HepG2 (cell line): Measurements from ENCODE around the gene DCHS2. TPM values are rescaled to one million over a fixed set of nuclear protein-coding genes. Genes with fewer than 3 reads are reported as not detected.

Experiments
- ATAC-seq: fragments of 200-7000 bp; cut with Tn5 transposase; 3 replicates; pipeline ENCODE4 v1.9.1; 2020; ENCODE audit warnings: mild to moderate bottlenecking, moderate library complexity
- BruUV-seq: library from RNA; stranded (reverse); fragments of 400-500 nt; replicated peaks from 2 replicates; lab custom pipeline; 2021; lab: Mats Ljungman, UMichigan
- CTCF ChIA-PET: fragments of 300-600 bp; formaldehyde crosslinking; extraction: SDS; loops from one replicate; lab custom pipeline; 2021; ENCODE audit warnings: low total read pairs, inconsistent platforms, low intra/inter-chr PET ratio; lab: Yijun Ruan, JAX
- POLR2A ChIA-PET: fragments of 350-600 bp; sonication (Branson Sonifier 250); formaldehyde crosslinking; loops from one replicate; lab custom pipeline; 2020; ENCODE audit warnings: antibody characterized with exemption, inconsistent platforms; lab: Yijun Ruan, JAX
- DNase-seq: peaks from one replicate; pipeline ENCODE4 v3.0.0-alpha.2; 2015; ENCODE audit warnings: low spot score
- FAIRE-seq: peaks from 3 replicates; lab custom pipeline; 2011; peaks lifted over from hg19 to GRCh38; lab: Jason Lieb, UNC
- H2AFZ ChIP-seq: one replicate; pipeline ENCODE4 v1.6.1; 2011; ENCODE audit warnings: low read length, inconsistent platforms
- H3K27ac ChIP-seq: fragments of 300-600 bp; 3 replicates; pipeline ENCODE4 v1.8.0; 2011; ENCODE audit warnings: mixed run types, mild to moderate bottlenecking, mixed read lengths, low read length, inconsistent platforms; ENCODE audit not compliant: insufficient read depth; ENCODE audit errors: extremely low read length
- H3K27me3 ChIP-seq, 2 experiments: fragments of 200-600 bp in 1 of 2; 2 replicates in 1 of 2; 3 replicates in 1 of 2; pipeline versions ENCODE4 v1.6.0 to v1.8.0; 2011; ENCODE audit warnings: low read length in 2 of 2, mild to moderate bottlenecking in 2 of 2, moderate library complexity in 2 of 2, inconsistent platforms in 1 of 2; ENCODE audit not compliant: insufficient read depth in 2 of 2, control insufficient read depth in 1 of 2
- H3K36me3 ChIP-seq, 2 experiments: fragments of 200-600 bp in 1 of 2; replicated peaks in 1 of 2; 2 replicates in 1 of 2; 3 replicates in 1 of 2; pipeline versions ENCODE4 v1.5.1 to v1.8.0; 2011; ENCODE audit warnings: low read length in 2 of 2, inconsistent platforms in 1 of 2; ENCODE audit not compliant: insufficient read depth in 2 of 2, control insufficient read depth in 1 of 2
- H3K4me1 ChIP-seq: 2 replicates; pipeline ENCODE4 v1.5.1; 2012; ENCODE audit warnings: low read length, inconsistent platforms; ENCODE audit not compliant: insufficient read depth
- H3K4me2 ChIP-seq: 2 replicates; pipeline ENCODE4 v1.6.0; 2011; ENCODE audit warnings: low read depth, low read length, inconsistent platforms
- H3K4me3 ChIP-seq, 3 experiments: fragments of 200-600 bp in 1 of 3; sonication (generic), shearing (Covaris generic) in 1 of 3; replicated peaks in 1 of 3; 2 replicates each; pipeline ENCODE4 v1.5.1; 2011 to 2016; ENCODE audit warnings: low read length in 3 of 3, inconsistent platforms in 2 of 3, low read depth in 2 of 3, mild to moderate bottlenecking in 2 of 3, control low read depth in 1 of 3, mixed read lengths in 1 of 3; ENCODE audit not compliant: insufficient read depth in 1 of 3
- H3K79me2 ChIP-seq: one replicate; pipeline ENCODE4 v1.6.1; 2011; ENCODE audit warnings: low read length, inconsistent platforms; ENCODE audit not compliant: insufficient read depth
- H3K9ac ChIP-seq: 2 replicates; pipeline ENCODE4 v1.6.0; 2011; ENCODE audit warnings: mild to moderate bottlenecking, low read depth, low read length, inconsistent platforms; ENCODE audit not compliant: insufficient read depth
- H3K9me3 ChIP-seq: 2 replicates; pipeline ENCODE4 v1.5.1; 2012; ENCODE audit warnings: mild to moderate bottlenecking, low read length
- H4K20me1 ChIP-seq: 2 replicates; pipeline ENCODE4 v1.6.0; 2011; ENCODE audit warnings: inconsistent platforms, mild to moderate bottlenecking, low read length, moderate library complexity; ENCODE audit not compliant: insufficient read depth
- RBM39 ChIP-seq: fragments of 200-400 bp; formaldehyde crosslinking; IDR thresholded peaks from one replicate; pipeline ENCODE4 v1.6.1; 2018; ENCODE audit warnings: antibody characterized with exemption, mild to moderate bottlenecking, low read depth, low read length; ENCODE audit not compliant: poor library complexity, severe bottlenecking
- SOX6 ChIP-seq, 2 experiments: fragments of 450-650 bp in 1 of 2; sonication (generic) in 1 of 2; formaldehyde crosslinking in 1 of 2; IDR thresholded peaks; 2 replicates each; pipeline versions ENCODE4 v1.4.0 to v1.6.1; 2017 to 2020; ENCODE audit warnings: antibody characterized with exemption in 1 of 2, mild to moderate bottlenecking in 1 of 2, missing genetic modification reagents in 1 of 2
- TCF12 ChIP-seq, 2 experiments: fragments of 450-650 bp in 1 of 2; sonication (generic) in 1 of 2; formaldehyde crosslinking in 1 of 2; IDR thresholded peaks; 2 replicates each; pipeline versions ENCODE4 v1.6.1 to v1.8.0; 2017 to 2022; ENCODE audit warnings: antibody characterized with exemption in 1 of 2, mild to moderate bottlenecking in 1 of 2, missing genetic modification reagents in 1 of 2, moderate library complexity in 1 of 2
- YY1 ChIP-seq: IDR thresholded peaks from 2 replicates; pipeline ENCODE4 v1.6.1; 2011; ENCODE audit warnings: low read length, low read depth, moderate library complexity, mild to moderate bottlenecking; ENCODE audit not compliant: insufficient read depth, insufficient replicate concordance
- ZBTB44 ChIP-seq: sonication (generic); formaldehyde crosslinking; IDR thresholded peaks from 2 replicates; pipeline ENCODE4 v1.4.0; 2020; ENCODE audit warnings: missing genetic modification reagents
- ZSCAN21 ChIP-seq: sonication (generic); formaldehyde crosslinking; IDR thresholded peaks from 2 replicates; pipeline ENCODE4 v1.8.0; 2022; ENCODE audit warnings: mild to moderate bottlenecking, missing genetic modification reagents, moderate library complexity, borderline replicate concordance
- WGBS: methylation state at CpG from one replicate; pipeline ENCODE4 v1.1.6; 2017; ENCODE audit warnings: low lambda C conversion rate; 5-methylcytosine and 5-hydroxymethylcytosine counted together
- in situ Hi-C: cut with HindIII; loops from 2 replicates; pipeline ENCODE4 v1.10.0; 2017; ENCODE audit warnings: low pct_unique_long_range_greater_than_20kb; ENCODE audit not compliant: extremely low pct_ligation_motif_present
- intact Hi-C: fragments of 100-400 bp; cut with micrococcal nuclease; formaldehyde crosslinking; loops from one replicate; pipeline ENCODE4 v1.10.0; 2022; ENCODE audit not compliant: unreplicated experiment
- polyA plus RNA-seq, 8 experiments: library from polyadenylated mRNA; depleted of rRNA in 3 of 8; stranded (reverse) in 7 of 8; unstranded in 1 of 8; fragments of >200 nt; fragmentation: Illumina TruSeq in 4 of 8; extraction: Trizol in 4 of 8; gene quantifications; 2 replicates each; pipeline versions ENCODE4 v1.2.1 to v1.2.3, GENCODE V29; 2011 to 2016; ENCODE audit warnings: low read depth in 4 of 8, missing spikeins in 1 of 8, mixed read lengths in 1 of 8; ENCODE audit not compliant: insufficient read depth in 1 of 8
- total RNA-seq, 5 experiments: library from RNA; depleted of rRNA; stranded (reverse); fragments of >200 nt; fragmentation: Illumina TruSeq; extraction: Trizol; gene quantifications; 2 replicates each; pipeline ENCODE4 v1.2.3, GENCODE V29; 2016; ENCODE audit warnings: low read depth in 1 of 5

DCHS2 gene
- total and polyA plus RNA-seq, 2 of the 13 experiments (the other 11 are each of a cell fraction or from before 2014, with no cell fraction given) = 0.03 TPM; not detected in 1

- CTCF ChIA-PET = no interaction called here
- FAIRE-seq (no peak), ATAC-seq (no peak), DNase-seq (no peak)
- 100% methylated on average over 1 of the region's 1 CpG for WGBS
- H3K4me1 ChIP-seq = no peaks in the 10 kb centered on the region
- H3K9me3 ChIP-seq = no peaks in the 10 kb centered on the region
- no peaks in the 10 kb centered on the region for H3K79me2 ChIP-seq
- no peak overlapping the region for H3K27ac ChIP-seq
- no peaks in the 10 kb centered on the region for H4K20me1 ChIP-seq
- no peak overlapping the region for H3K4me3 ChIP-seq
- peaks cover 1 to 20% of the 10 kb centered on the region in 2 experiments; a peak in 4 of 5 replicates for H3K36me3 ChIP-seq
- no TSS peak for BruUV-seq
- POLR2A ChIA-PET = no interaction called here
- no peak overlapping the region for H2AFZ ChIP-seq
- no peak overlapping the region for H3K4me2 ChIP-seq
- H3K27me3 ChIP-seq = no peaks in the 10 kb centered on the region
- intact Hi-C loops = no loop called here
- in situ Hi-C loops = no loop called here
- TF ChIP-seq ZSCAN21 (CRISPR knock-in tag) = no peak
- no peak for TF ChIP-seq RBM39
- TF ChIP-seq SOX6 (IDR thresholded peaks at IDR 0.05) = no peak
- TF ChIP-seq SOX6 (CRISPR knock-in tag; IDR thresholded peaks at IDR 0.05) = no peak
- no peak for TF ChIP-seq TCF12 (IDR thresholded peaks at IDR 0.05)
- TF ChIP-seq TCF12 (CRISPR knock-in tag; IDR thresholded peaks at IDR 0.05) = no peak
- no peak for TF ChIP-seq ZBTB44
- no peak for TF ChIP-seq YY1
- TF ChIP-seq, all 625 proteins: peak for 0
- no peak overlapping the region for H3K9ac ChIP-seq
Measured at GRCh38 chr4:154534296-154534695, 42.7 kb upstream of the DCHS2 start.
